H1 (cell line): Measurements from ENCODE around the gene F7. TPM values are rescaled to one million over a fixed set of nuclear protein-coding genes. Genes with fewer than 3 reads are reported as not detected.

Experiments
- CTCF ChIA-PET: fragments of 300-600 bp; sonication (Branson Sonifier 250); formaldehyde crosslinking; loops from one replicate; lab custom pipeline; 2021; ENCODE audit not compliant: partially characterized antibody; lab: Charles Lee
- POLR2A ChIA-PET: fragments of 300-600 bp; sonication (Branson Sonifier 250); formaldehyde crosslinking; loops from one replicate; lab custom pipeline; 2021; ENCODE audit warnings: inconsistent platforms; ENCODE audit not compliant: partially characterized antibody; lab: Charles Lee
- DNase-seq, 2 experiments: peaks; one replicate each; pipeline versions ENCODE4 v3.0.0 to v3.0.0-alpha.2; 2010 to 2022; ENCODE audit warnings: low spot score in 2 of 2, low read depth in 1 of 2, mixed read lengths in 1 of 2
- FAIRE-seq: peaks from 2 replicates; lab custom pipeline; 2011; peaks lifted over from hg19 to GRCh38; lab: Jason Lieb, UNC
- H2AFZ ChIP-seq: 2 replicates; pipeline ENCODE4 v1.8.1; 2012; ENCODE audit warnings: low read length, inconsistent platforms
- H2AK5ac ChIP-seq: 2 replicates; pipeline ENCODE4 v1.6.1; 2013; ENCODE audit warnings: low read depth, low read length
- H2BK120ac ChIP-seq: replicated peaks from 2 replicates; pipeline ENCODE3; 2013; ENCODE audit warnings: low read depth, low read length, inconsistent platforms
- H2BK12ac ChIP-seq: 2 replicates; pipeline ENCODE4 v1.6.1; 2013; ENCODE audit warnings: low read depth, low read length
- H2BK15ac ChIP-seq: 2 replicates; pipeline ENCODE4 v1.6.1; 2013; ENCODE audit warnings: low read length
- H2BK20ac ChIP-seq: 2 replicates; pipeline ENCODE4 v1.6.1; 2013; ENCODE audit warnings: low read length
- H2BK5ac ChIP-seq: 2 replicates; pipeline ENCODE4 v1.6.1; 2013; ENCODE audit warnings: low read depth, low read length
- H3K14ac ChIP-seq: 2 replicates; pipeline ENCODE4 v1.6.1; 2013; ENCODE audit warnings: inconsistent platforms; ENCODE audit not compliant: insufficient read length
- H3K18ac ChIP-seq: 2 replicates; pipeline ENCODE4 v1.6.1; 2013; ENCODE audit warnings: low read length; ENCODE audit errors: extremely low read depth
- H3K23ac ChIP-seq: 2 replicates; pipeline ENCODE4 v1.6.1; 2013; ENCODE audit warnings: inconsistent platforms; ENCODE audit not compliant: insufficient read length
- H3K23me2 ChIP-seq: 2 replicates; pipeline ENCODE4 v1.6.1; 2013; ENCODE audit warnings: low read depth, low read length
- H3K27ac ChIP-seq: 2 replicates; pipeline ENCODE4 v1.6.1; 2011; ENCODE audit warnings: low read depth, low read length, inconsistent platforms
- H3K27me3 ChIP-seq, 4 experiments: replicated peaks in 1 of 4; 1 replicate in 1 of 4; 2 replicates in 3 of 4; pipeline versions ENCODE4 v1.6.1 to v1.8.1; 2011 to 2013; ENCODE audit warnings: low read length in 3 of 4, mild to moderate bottlenecking in 3 of 4, inconsistent platforms in 2 of 4, mixed read lengths in 2 of 4, moderate library complexity in 1 of 4; ENCODE audit not compliant: control insufficient read depth in 3 of 4, insufficient read depth in 3 of 4; ENCODE audit errors: extremely low read depth in 1 of 4
- H3K36me3 ChIP-seq, 4 experiments: 2 replicates each; pipeline versions ENCODE4 v1.6.1 to v1.8.1; 2011 to 2013; ENCODE audit warnings: mild to moderate bottlenecking in 4 of 4, low read length in 3 of 4, moderate library complexity in 2 of 4, control low read depth in 1 of 4, inconsistent platforms in 1 of 4; ENCODE audit not compliant: insufficient read depth in 4 of 4, control insufficient read depth in 2 of 4
- H3K4ac ChIP-seq: replicated peaks from 2 replicates; pipeline ENCODE3; 2013; ENCODE audit warnings: low read length, low read depth, mixed read lengths, inconsistent platforms; ENCODE audit not compliant: insufficient read length
- H3K4me1 ChIP-seq, 4 experiments: replicated peaks in 1 of 4; 1 replicate in 1 of 4; 2 replicates in 3 of 4; pipeline versions ENCODE4 v1.6.1 to v1.8.1; 2011 to 2013; ENCODE audit warnings: low read length in 3 of 4, inconsistent platforms in 2 of 4, mixed read lengths in 1 of 4; ENCODE audit not compliant: insufficient read depth in 4 of 4, control insufficient read depth in 3 of 4
- H3K4me2 ChIP-seq, 2 experiments: 2 replicates each; pipeline versions ENCODE4 v1.6.1 to v1.8.1; 2011 to 2013; ENCODE audit warnings: low read depth in 2 of 2, low read length in 2 of 2, control low read depth in 1 of 2, inconsistent platforms in 1 of 2, mild to moderate bottlenecking in 1 of 2; ENCODE audit not compliant: insufficient read depth in 1 of 2
- H3K4me3 ChIP-seq, 4 experiments: fragments of 200-600, 300-600 bp in 1 of 4; sonication (generic), shearing (Covaris generic), sonication (Bioruptor Twin) in 1 of 4; 2 replicates each; pipeline versions ENCODE4 v1.5.1 to v1.8.1; 2011 to 2016; ENCODE audit warnings: low read length in 4 of 4, low read depth in 3 of 4, control low read depth in 2 of 4, inconsistent platforms in 2 of 4, mild to moderate bottlenecking in 2 of 4, mixed read lengths in 1 of 4, moderate library complexity in 1 of 4; ENCODE audit not compliant: insufficient read depth in 2 of 4; ENCODE audit errors: extremely low read depth in 1 of 4
- H3K56ac ChIP-seq: replicated peaks from 2 replicates; pipeline ENCODE3; 2013; ENCODE audit warnings: low read depth, mild to moderate bottlenecking, mixed read lengths, low read length, inconsistent platforms; ENCODE audit not compliant: insufficient read length
- H3K79me1 ChIP-seq: 2 replicates; pipeline ENCODE4 v1.6.1; 2013; ENCODE audit warnings: low read depth, low read length, control low read depth
- H3K79me2 ChIP-seq, 2 experiments: 2 replicates each; pipeline versions ENCODE4 v1.6.1 to v1.8.1; 2012 to 2013; ENCODE audit warnings: low read length in 2 of 2, mild to moderate bottlenecking in 2 of 2, inconsistent platforms in 1 of 2; ENCODE audit not compliant: insufficient read depth in 2 of 2, control insufficient read depth in 1 of 2
- H3K9ac ChIP-seq, 4 experiments: replicated peaks in 1 of 4; 1 replicate in 1 of 4; 2 replicates in 3 of 4; pipeline versions ENCODE4 v1.6.1 to v1.8.1; 2011 to 2013; ENCODE audit warnings: low read depth in 3 of 4, low read length in 3 of 4, control low read depth in 2 of 4, mild to moderate bottlenecking in 2 of 4, moderate library complexity in 2 of 4, inconsistent platforms in 1 of 4; ENCODE audit errors: extremely low read depth in 1 of 4
- H3K9me3 ChIP-seq, 2 experiments: 2 replicates each; pipeline versions ENCODE4 v1.6.1 to v1.8.1; 2012 to 2013; ENCODE audit warnings: mild to moderate bottlenecking in 2 of 2, moderate library complexity in 2 of 2, control low read depth in 1 of 2, inconsistent platforms in 1 of 2, low read depth in 1 of 2, low read length in 1 of 2, mixed read lengths in 1 of 2; ENCODE audit not compliant: insufficient read depth in 2 of 2
- H4K20me1 ChIP-seq, 2 experiments: replicated peaks in 1 of 2; 2 replicates each; pipeline versions ENCODE3 to v1.8.1; 2011 to 2013; ENCODE audit warnings: inconsistent platforms in 2 of 2, low read length in 2 of 2, mild to moderate bottlenecking in 1 of 2; ENCODE audit not compliant: insufficient read depth in 2 of 2, control insufficient read depth in 1 of 2
- H4K5ac ChIP-seq: 2 replicates; pipeline ENCODE4 v1.6.1; 2013; ENCODE audit warnings: low read length, low read depth, mixed read lengths, inconsistent platforms; ENCODE audit not compliant: insufficient read length
- H4K8ac ChIP-seq: 2 replicates; pipeline ENCODE4 v1.8.0; 2013; ENCODE audit warnings: mild to moderate bottlenecking, moderate library complexity, low read length, inconsistent platforms; ENCODE audit not compliant: insufficient read depth; ENCODE audit errors: extremely low read depth
- H4K91ac ChIP-seq: replicated peaks from 2 replicates; pipeline ENCODE3; 2013; ENCODE audit warnings: low read length, mixed read lengths, inconsistent platforms; ENCODE audit not compliant: insufficient read length
- EGR1 ChIP-seq: IDR thresholded peaks from 2 replicates; pipeline ENCODE4 v1.6.1; 2011; ENCODE audit warnings: low read depth, low read length, borderline replicate concordance
- GTF2F1 ChIP-seq: IDR thresholded peaks from 2 replicates; pipeline ENCODE4 v1.6.1; 2012; ENCODE audit warnings: low read depth, low read length, improper control_type of control experiment, borderline replicate concordance
- HDAC2 ChIP-seq, 2 experiments: fragments of 300-600 bp in 1 of 2; sonication (generic) in 1 of 2; IDR thresholded peaks; 2 replicates each; pipeline ENCODE4 v1.6.1; 2011 to 2012; ENCODE audit warnings: low read depth in 2 of 2, low read length in 2 of 2, mild to moderate bottlenecking in 2 of 2, moderate library complexity in 2 of 2, borderline replicate concordance in 1 of 2, inconsistent platforms in 1 of 2
- KDM5A ChIP-seq: fragments of 200-600 bp; IDR thresholded peaks from 2 replicates; pipeline ENCODE4 v1.7.1; 2012; ENCODE audit warnings: mild to moderate bottlenecking, low read length, inconsistent platforms, mixed read lengths
- MAFK ChIP-seq: IDR thresholded peaks from 2 replicates; pipeline ENCODE4 v1.6.1; 2012; ENCODE audit warnings: low read depth, mild to moderate bottlenecking, improper control_type of control experiment, low read length
- NANOG ChIP-seq: IDR thresholded peaks from 2 replicates; pipeline ENCODE4 v1.6.1; 2011; ENCODE audit warnings: low read length, low read depth, mild to moderate bottlenecking, inconsistent platforms; ENCODE audit not compliant: insufficient read depth, poor library complexity, severe bottlenecking
- POLR2AphosphoS5 ChIP-seq: IDR thresholded peaks from 2 replicates; pipeline ENCODE4 v1.6.1; 2011; ENCODE audit warnings: low read depth, low read length
- RAD21 ChIP-seq, 2 experiments: IDR thresholded peaks in 1 of 2; conservative IDR thresholded peaks in 1 of 2; 2 replicates each; pipeline ENCODE4 v1.6.1; 2011; ENCODE audit warnings: low read depth in 2 of 2, low read length in 2 of 2, improper control_type of control experiment in 1 of 2, inconsistent platforms in 1 of 2, mild to moderate bottlenecking in 1 of 2, moderate library complexity in 1 of 2
- SIN3A ChIP-seq, 2 experiments: IDR thresholded peaks in 1 of 2; conservative IDR thresholded peaks in 1 of 2; 2 replicates each; pipeline ENCODE4 v1.6.1; 2011 to 2012; ENCODE audit warnings: low read length in 2 of 2, improper control_type of control experiment in 1 of 2, low read depth in 1 of 2, mild to moderate bottlenecking in 1 of 2
- SRF ChIP-seq: IDR thresholded peaks from 2 replicates; pipeline ENCODE4 v1.6.1; 2011; ENCODE audit warnings: mild to moderate bottlenecking, low read depth, low read length, moderate library complexity
- whole genome bisulfite sequencing, 2 experiments: shearing (Covaris generic) in 1 of 2; methylation state at CpG; one replicate each; pipeline versions ENCODE4 v1.1.6 to v1.1.7; 2013 to 2015; ENCODE audit warnings: low lambda C conversion rate in 2 of 2, mixed read lengths in 2 of 2, inconsistent platforms in 1 of 2, low coverage in 1 of 2, missing lambda C conversion rate in 1 of 2; ENCODE audit not compliant: insufficient replicate concordance in 2 of 2, insufficient coverage in 1 of 2, insufficient read length in 1 of 2; ENCODE audit errors: extremely low coverage in 1 of 2, missing lambda C conversion rate in 1 of 2; 5-methylcytosine and 5-hydroxymethylcytosine counted together
- polyA plus RNA-seq, 7 experiments: library from polyadenylated mRNA; depleted of rRNA in 3 of 7; stranded (reverse) in 5 of 7; unstranded in 2 of 7; fragments of >200 nt in 5 of 7; fragments of 200-250 nt in 2 of 7; gene quantifications; 1 replicate in 5 of 7; 2 replicates in 1 of 7; 4 replicates in 1 of 7; pipeline versions ENCODE4 v1.2.1 to v1.2.3, GENCODE V29; 2011 to 2013; ENCODE audit warnings: missing spikeins in 2 of 7, mixed read lengths in 2 of 7
- total RNA-seq: library from RNA; stranded (reverse); fragmentation: NEBNext Ultra II Directional; extraction: Animal tissue kit (Norgen Biotek cat#: 25700); gene quantifications from 2 replicates; pipeline ENCODE4 v1.2.1, GENCODE V29; 2021

The F7 gene
- total and polyA plus RNA-seq, 2 of the 8 experiments (the other 6 are each of a cell fraction or from before 2014, with no cell fraction given): 0.43 to 0.98 TPM

- H2BK5ac ChIP-seq: no peak overlapping the region
- no peak overlapping the region for H2AFZ ChIP-seq
- H2AK5ac ChIP-seq: no peak overlapping the region
- H2BK12ac ChIP-seq: 0 out of 2 replicates have a peak overlapping the region, but pooled peaks have one; percentile 27
- peaks cover 7 to 22% (median 20%) of the 10 kb centered on the region in 4 experiments; a peak in 6 of 7 replicates for H3K27me3 ChIP-seq
- no peak overlapping the region for H2BK120ac ChIP-seq
- DNase-seq (peak in 1 of 2 experiments; percentile 53), FAIRE-seq (no peak)
- H4K5ac ChIP-seq: no peak overlapping the region
- no peak overlapping the region for H4K8ac ChIP-seq
- H3K36me3 ChIP-seq: no peaks in the 10 kb centered on the region
- H3K14ac ChIP-seq: no peak overlapping the region
- H2BK15ac ChIP-seq: peak overlapping the region; percentile 81; the same call in 1 of the 2 replicates
- ChIA-PET CTCF (interaction anchor here (0.6 to 3.5 kb wide), 3 partner anchors 37 to 109 kb away, joined by 3 to 14 read pairs (median 3); no protein-coding TSS in a partner anchor), POLR2A (interaction anchor here (0.7 to 1.1 kb wide), 2 partner anchors 10 to 48 kb away, joined by 3 read pairs; no protein-coding TSS in a partner anchor)
- H4K91ac ChIP-seq: no peak overlapping the region
- H3K4me2 ChIP-seq: peak overlapping the region in 1 of 2 experiments; percentile 98; a peak in 1 of 4 replicates
- no peak overlapping the region for H3K23ac ChIP-seq
- no peak overlapping the region for H3K4ac ChIP-seq
- no peak overlapping the region for H3K18ac ChIP-seq
- H3K9me3 ChIP-seq: no peaks in the 10 kb centered on the region
- H3K79me2 ChIP-seq: no peaks in the 10 kb centered on the region
- peak overlapping the region in 1 of 4 experiments; percentile 71; a peak in 2 of 8 replicates for H3K4me3 ChIP-seq
- WGBS, 2 experiments: 80% methylated on average over 22 of the region's 28 CpGs; no CpG with 5 or more reads in 1 of the 2 experiments
- no peak overlapping the region; the same call in 1 of the 2 replicates for H2BK20ac ChIP-seq
- no peak overlapping the region for H3K9ac ChIP-seq
- no peaks in the 10 kb centered on the region for H3K79me1 ChIP-seq
- H4K20me1 ChIP-seq: no peaks in the 10 kb centered on the region
- H3K4me1 ChIP-seq: peaks cover 0 to 10% (median 4%) of the 10 kb centered on the region in 4 experiments; a peak in 4 of 7 replicates
- H3K56ac ChIP-seq: no peak overlapping the region
- peaks cover 10% of the 10 kb centered on the region for H3K23me2 ChIP-seq
- H3K27ac ChIP-seq: no peak overlapping the region
- TF ChIP-seq EGR1 (no peak), SRF (no peak), SIN3A (conservative IDR thresholded peaks at IDR 0.05 in 1 of 2, IDR thresholded peaks at IDR 0.05 in 1 of 2; ENCODE audit: low read depth in 1 of 2, low read length in 2 of 2) (no peak), POLR2AphosphoS5 (no peak), RAD21 (IDR thresholded peaks at IDR 0.05 in 1 of 2, conservative IDR thresholded peaks at IDR 0.05 in 1 of 2; ENCODE audit: low read depth in 2 of 2, low read length in 2 of 2) (no peak), HDAC2 (IDR thresholded peaks at IDR 0.05; ENCODE audit: borderline replicate concordance in 1 of 2, low read depth in 2 of 2, low read length in 2 of 2) (no peak), MAFK (no peak), KDM5A (no peak), NANOG (no peak), GTF2F1 (no peak)
Observed at GRCh38 chr13:113151745-113152690, 46.4 kb downstream of the F7 start.
